Kidney glomerular epithelial cell (primary cell): ENCODE results near the gene SREK1.
"Not testable (repeated sequence)": the region's sequence is repeated elsewhere in the genome, so short reads cannot be mapped to it uniquely, and the experiment has no call there.

Experiments
- DNase-seq: peaks from one replicate; lab custom pipeline; 2025; lab: John Stamatoyannopoulos, UW

SREK1 gene

DNA sequence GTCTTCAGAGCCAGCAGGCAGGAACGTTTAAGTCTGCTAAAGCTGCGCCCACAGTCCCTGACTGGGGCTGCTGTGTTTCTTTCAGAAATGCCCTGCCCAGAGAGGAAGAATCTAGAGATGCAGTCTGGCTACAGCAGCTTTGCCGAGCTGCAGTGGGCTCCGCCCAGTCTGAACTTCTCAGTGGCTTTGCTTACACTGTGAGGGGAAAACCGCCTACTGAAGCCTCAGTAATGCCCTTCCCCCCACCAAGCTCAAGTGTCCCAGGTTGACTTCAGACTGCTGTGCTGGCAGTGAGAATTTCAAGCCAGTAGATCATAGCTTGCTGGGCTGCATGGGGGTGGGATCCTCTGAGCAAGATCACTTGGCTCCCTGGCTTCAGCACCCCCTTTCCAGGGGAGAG is 78.4 kb downstream of the SREK1 start:
- DNase-seq: no peak

DNA sequence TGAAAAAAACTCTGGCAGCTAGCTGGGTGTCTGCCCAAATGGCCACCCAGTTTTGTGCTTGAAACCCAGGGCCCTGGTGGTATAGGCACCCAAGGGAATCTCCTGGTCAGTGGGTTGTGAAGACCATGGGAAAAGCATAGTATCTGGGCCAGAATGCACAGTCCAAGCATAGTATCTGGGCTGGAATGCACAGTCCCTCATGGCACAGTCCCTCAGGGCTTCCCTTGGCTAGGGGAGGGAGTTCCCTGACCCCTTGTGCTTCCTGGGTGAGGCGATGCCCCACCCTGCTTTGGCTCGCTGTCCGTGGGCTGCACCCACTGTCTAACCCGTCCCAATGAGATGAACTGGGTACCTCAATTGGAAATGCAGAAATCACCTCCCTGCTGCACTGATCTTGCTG is 78.8 kb downstream of the SREK1 start:
- not testable (repeated sequence) for DNase-seq

DNA sequence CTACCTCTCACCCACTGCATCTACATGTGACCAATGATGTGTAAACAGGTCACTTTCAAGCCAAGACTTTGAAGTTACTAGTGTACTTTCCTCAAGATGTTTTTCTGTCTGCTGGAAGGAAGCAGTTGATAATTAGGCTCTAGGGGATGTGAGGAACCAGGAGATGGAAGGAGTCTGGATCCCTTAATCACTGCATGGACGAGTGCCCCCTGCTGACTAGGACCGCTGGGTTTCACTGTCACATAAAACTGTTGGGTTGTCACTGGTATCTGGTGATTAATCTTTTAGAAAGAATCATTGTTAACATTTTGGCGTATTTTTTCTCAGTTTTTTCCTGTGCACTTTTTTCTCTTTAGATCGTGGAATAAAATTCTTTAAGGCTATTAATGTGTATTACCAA is 79.5 kb downstream of the SREK1 start:
- DNase-seq: no peak

DNA sequence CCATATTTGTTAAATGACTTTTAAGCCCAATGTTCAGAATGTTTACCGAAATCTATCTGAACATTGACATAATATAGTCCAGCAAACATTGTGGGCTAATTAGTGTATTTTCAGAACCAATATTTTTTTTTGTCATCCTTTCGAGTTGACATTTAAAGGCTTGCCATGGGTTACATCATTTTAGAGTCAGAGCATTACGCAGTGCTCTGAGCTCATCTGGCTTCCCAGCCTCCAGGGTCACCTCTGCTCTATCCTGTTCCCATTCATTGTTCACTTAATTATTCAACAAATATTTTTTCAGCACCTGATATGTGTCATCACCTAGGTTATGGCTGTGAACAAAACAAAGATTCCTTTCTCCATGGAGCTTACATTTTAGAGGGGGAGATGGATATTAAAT is 80.2 kb downstream of the SREK1 start:
- no peak for DNase-seq

DNA sequence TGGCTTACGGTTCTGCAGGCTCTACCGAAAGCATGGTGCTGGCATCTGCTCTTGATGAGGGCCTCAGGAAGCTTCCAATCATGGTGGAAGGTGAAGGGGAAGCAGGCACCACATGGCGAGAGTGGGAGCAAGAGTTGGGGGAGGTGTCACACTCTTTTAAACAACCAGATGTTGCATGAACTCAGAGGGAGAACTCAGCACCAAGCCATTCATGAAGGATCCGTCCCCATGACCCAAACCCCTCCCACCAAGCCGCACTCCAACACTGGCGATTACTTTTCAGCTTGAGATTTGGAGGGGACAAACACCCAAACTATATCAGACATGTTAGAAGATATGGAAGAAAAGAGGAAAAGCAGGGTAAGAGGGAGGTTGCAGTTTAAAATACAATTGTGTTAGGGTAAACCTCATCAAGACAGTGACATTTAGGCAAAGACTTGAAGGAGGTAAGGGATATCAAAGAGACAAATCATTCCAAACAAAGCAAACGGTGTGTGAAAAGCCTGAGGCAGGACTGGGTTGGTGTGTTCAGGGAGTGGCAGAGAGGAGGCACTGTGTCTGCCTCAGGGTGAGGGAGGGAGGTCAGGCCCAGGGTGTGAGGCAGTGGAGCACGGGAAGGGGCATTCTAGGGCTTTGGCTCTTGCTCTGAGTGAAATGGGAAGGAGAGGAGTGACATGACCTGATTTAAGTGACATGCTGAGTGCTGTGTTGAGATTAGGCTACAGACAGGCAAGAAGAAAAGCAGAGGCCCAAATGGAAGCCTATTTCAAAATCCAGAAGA is 80.9 kb downstream of the SREK1 start:
- no peak for DNase-seq

DNA sequence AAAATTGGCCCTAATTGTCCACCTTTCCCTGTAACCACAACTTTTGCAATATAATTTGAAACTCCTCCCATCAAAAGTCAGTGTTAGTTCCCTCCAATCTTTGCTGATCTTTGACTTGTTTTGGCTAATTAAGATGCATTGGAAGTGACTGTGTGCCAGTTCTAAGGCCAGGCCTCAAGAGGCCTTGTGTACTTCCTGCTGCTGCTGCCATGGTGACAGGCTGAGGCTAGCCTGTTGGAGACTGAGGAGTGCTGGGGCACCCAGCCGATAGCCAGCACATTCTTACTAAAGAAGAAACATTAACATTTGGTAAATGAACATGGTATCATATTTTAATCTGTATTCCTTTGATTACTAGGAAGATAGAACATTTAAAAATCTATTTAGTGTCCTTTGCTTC is 86.5 kb downstream of the SREK1 start:
- no peak for DNase-seq

DNA sequence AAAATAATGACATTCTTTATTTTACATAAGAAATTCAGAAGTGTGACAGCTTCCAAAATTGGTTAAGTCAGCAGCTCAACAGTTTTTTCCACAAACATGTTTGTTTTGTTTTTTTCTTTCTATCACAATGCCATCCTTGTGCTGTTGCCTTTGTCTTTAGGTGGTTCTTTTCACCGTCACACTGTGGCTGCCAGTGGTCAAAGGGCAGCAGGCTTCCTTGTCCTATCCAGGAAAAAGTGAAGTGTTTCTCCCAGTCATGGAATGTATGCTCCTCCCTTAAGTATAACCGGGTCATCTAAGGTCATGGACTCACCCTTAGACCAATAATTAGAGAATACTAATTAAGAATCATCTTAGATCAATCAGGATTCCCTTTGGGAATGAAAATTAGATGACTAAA is 87.4 kb downstream of the SREK1 start:
- no peak for DNase-seq

DNA sequence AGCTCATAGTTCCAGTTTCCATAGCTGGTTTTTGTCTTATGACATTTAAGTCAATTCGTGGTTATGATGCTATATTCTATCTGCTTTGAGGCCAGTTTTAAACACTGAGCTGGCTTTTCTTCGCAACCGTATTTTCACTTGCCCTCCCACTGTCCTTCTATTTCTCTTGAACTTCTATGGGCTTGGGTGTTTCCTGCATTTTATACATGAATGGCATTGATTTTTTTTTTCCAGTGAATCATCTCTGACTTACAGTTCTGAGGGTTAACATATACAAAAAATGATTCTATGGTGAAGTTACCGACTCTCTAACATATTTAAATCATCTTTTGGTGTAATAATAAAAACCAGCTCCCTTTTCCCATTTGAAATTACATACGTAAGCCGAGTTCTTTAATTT is 88.2 kb downstream of the SREK1 start:
- no peak for DNase-seq

DNA sequence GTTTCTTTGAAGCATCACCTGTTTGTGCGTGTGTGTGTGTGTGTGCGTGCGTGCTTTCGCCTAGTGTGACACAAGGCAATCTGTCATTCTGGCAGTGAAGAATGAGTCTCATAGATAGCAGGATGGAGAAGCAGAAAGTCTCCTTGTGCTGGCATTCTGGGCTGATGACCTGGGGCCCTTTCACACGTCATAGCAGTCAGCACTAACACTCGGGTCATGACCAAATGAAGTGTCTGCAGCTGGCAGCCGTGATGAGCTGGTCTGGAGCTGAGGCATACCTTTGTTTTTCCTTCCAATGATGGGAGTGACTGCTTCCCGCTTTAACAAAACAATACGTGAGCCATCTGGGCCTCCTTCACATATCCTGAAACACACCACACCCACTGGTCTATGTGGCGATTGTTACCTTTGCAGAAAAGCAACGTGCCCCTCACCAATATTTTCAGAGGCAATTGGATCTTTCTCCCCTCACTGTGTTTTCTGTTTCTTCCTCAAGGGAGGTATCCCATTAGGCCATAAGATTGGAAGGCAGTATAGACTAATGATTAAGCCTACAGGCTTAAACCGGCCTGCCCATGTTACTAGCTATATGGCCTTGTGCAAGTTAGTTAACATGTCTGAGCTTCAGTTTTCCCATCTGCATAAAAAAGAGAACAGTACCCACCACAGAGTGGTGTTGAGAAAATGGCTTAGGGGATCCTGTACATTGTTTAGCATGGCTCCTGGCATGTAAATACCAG is 88.8 kb downstream of the SREK1 start:
- no peak for DNase-seq
